Nephron progenitor cell (in vitro differentiated cells): ENCODE data around the gene MMP1.
A peak's percentile ranks its signal among the peaks of the same experiment; 100 is the strongest.

Experiments
- DNase-seq: peaks from one replicate; pipeline ENCODE4 v3.0.0; 2021
- H3K27ac Mint-ChIP-seq: 2 replicates; pipeline ENCODE4 v1.8.0; 2021; ENCODE audit warnings: mild to moderate bottlenecking, moderate library complexity, mixed read lengths
- H3K27me3 Mint-ChIP-seq: 2 replicates; pipeline ENCODE4 v1.8.0; 2021; ENCODE audit warnings: mild to moderate bottlenecking, low read depth, mixed read lengths; ENCODE audit not compliant: poor library complexity
- H3K36me3 Mint-ChIP-seq: 2 replicates; pipeline ENCODE4 v1.8.0; 2021; ENCODE audit warnings: low read depth, mixed read lengths
- H3K4me1 Mint-ChIP-seq: 2 replicates; pipeline ENCODE4 v1.8.0; 2021; ENCODE audit warnings: mixed read lengths
- H3K4me3 Mint-ChIP-seq: 2 replicates; pipeline ENCODE4 v1.8.0; 2021; ENCODE audit warnings: mild to moderate bottlenecking, moderate library complexity, mixed read lengths
- H3K9me3 Mint-ChIP-seq: 2 replicates; pipeline ENCODE4 v1.8.0; 2021; ENCODE audit warnings: mild to moderate bottlenecking, moderate library complexity, mixed read lengths
- TF ChIP-seq, protein P1 (sequence below): fragments of 200-600 bp; sonication (generic); IDR thresholded peaks from 2 replicates; pipeline ENCODE4 v1.5.0; 2021; ENCODE audit warnings: antibody characterized with exemption

MMP1 gene

DNA sequence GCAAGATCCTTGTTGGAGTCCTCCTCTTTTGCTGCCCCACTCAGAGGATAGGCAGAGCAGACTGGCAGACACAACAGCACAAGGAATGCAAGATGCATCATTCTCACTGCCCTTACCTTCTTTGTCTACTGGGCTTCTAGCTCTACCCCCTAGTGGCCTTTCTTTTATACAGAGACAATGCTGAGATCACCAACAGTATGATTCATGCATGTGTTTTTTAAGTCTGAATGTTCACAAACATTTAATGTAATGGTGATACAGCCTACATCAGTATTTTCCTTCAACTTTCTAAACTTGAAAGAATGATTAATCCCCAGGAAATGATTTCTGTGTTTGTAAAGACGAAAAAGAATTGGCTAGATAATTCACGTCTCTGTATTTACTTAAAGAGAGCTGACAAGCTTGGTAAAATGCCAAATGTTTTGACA lies 17.5 kb downstream of the MMP1 start, which contains the start of gene MMP10:
TSS of gene MMP10 (minus strand) at position 138 of the 428 bp plus-strand sequence. CDS start at position 101, 37 bp downstream.
- TF ChIP-seq, protein P1, sequence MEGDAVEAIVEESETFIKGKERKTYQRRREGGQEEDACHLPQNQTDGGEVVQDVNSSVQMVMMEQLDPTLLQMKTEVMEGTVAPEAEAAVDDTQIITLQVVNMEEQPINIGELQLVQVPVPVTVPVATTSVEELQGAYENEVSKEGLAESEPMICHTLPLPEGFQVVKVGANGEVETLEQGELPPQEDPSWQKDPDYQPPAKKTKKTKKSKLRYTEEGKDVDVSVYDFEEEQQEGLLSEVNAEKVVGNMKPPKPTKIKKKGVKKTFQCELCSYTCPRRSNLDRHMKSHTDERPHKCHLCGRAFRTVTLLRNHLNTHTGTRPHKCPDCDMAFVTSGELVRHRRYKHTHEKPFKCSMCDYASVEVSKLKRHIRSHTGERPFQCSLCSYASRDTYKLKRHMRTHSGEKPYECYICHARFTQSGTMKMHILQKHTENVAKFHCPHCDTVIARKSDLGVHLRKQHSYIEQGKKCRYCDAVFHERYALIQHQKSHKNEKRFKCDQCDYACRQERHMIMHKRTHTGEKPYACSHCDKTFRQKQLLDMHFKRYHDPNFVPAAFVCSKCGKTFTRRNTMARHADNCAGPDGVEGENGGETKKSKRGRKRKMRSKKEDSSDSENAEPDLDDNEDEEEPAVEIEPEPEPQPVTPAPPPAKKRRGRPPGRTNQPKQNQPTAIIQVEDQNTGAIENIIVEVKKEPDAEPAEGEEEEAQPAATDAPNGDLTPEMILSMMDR, result peak; percentile 25
- Mint-ChIP-seq H3K36me3 (no peaks in the 10 kb centered on the region), H3K4me3 (no peak within 1 kb of the TSS), H3K9me3 (no peaks in the 10 kb centered on the region), H3K27ac (no peak within 1 kb of the TSS), H3K4me1 (no peaks in the 10 kb centered on the region), H3K27me3 (peaks cover 9% of the 10 kb centered on the region)
- no peak for DNase-seq

DNA sequence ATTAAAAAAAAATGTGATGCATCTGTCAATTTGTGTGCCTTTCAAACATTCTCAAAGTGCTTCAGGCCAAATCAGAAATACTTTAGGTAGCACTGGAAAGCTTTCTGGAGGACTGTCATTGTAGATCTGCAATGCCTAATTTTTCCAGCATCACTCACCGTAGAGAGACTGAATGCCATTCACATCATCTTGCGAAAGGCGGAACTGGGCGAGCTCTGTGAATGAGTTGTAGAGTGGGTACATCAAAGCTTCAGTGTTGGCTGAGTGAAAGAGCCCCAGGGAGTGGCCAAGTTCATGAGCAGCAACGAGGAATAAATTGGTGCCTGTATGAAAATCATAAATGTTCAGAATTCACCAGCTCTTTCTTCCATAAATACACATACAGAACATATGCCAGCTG lies 21.5 kb downstream of the MMP1 start:
- H3K27me3 Mint-ChIP-seq, result peaks cover 7% of the 10 kb centered on the region
- H3K36me3 Mint-ChIP-seq, result no peaks in the 10 kb centered on the region
- no peaks in the 10 kb centered on the region for H3K9me3 Mint-ChIP-seq
- TF ChIP-seq, protein P1, result no peak
- no peak overlapping the region for H3K27ac Mint-ChIP-seq
- H3K4me1 Mint-ChIP-seq, result no peaks in the 10 kb centered on the region
- no peak overlapping the region for H3K4me3 Mint-ChIP-seq
- no peak for DNase-seq

DNA sequence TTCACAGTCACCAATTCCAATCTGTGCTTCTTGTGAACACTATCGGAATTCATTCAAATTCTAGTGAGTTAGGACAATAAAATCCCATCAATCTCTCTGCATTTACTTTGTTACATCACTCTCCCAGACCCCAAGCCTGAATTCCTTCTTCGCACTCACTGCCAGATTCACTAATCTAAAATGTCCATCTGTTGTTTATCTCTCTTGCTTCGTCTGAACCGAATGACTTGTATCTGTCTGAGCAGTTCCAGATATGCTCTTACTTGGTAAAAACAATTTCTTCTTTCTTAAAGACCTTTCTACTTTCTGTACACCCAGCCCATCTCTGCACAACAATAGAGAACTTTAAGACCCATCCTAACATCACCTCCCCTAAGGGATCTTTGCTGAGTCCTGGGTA lies 24.6 kb downstream of the MMP1 start:
- no peak for DNase-seq
- TF ChIP-seq, protein P1, result no peak
- Mint-ChIP-seq H3K4me1 (no peaks in the 10 kb centered on the region), H3K27ac (no peak overlapping the region), H3K9me3 (no peaks in the 10 kb centered on the region), H3K4me3 (no peak overlapping the region), H3K27me3 (peaks cover 4% of the 10 kb centered on the region), H3K36me3 (no peaks in the 10 kb centered on the region)

DNA sequence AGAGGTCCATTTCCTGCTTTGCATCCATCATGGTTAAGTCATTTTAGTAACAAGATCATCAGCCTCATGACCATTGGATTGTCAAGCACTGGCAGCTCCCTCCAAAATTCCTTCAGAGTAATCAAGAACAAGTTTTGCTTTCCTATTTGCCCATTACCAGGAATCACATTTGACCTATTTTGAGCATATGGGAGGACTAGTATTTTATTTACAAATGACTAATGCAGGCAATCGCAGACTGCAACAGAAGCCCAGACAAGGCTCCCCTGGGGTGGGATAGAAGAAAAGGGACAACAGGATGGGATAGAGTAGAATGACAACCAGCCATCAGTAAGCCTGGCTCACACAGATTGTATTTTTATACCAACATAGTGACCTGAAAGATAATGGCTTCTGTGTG lies 26.6 kb downstream of the MMP1 start:
- TF ChIP-seq, protein P1, result no peak
- no peak overlapping the region for H3K27ac Mint-ChIP-seq
- H3K4me1 Mint-ChIP-seq, result no peaks in the 10 kb centered on the region
- no peaks in the 10 kb centered on the region for H3K36me3 Mint-ChIP-seq
- peaks cover 4% of the 10 kb centered on the region for H3K27me3 Mint-ChIP-seq
- no peak overlapping the region for H3K4me3 Mint-ChIP-seq
- DNase-seq, result no peak
- no peaks in the 10 kb centered on the region for H3K9me3 Mint-ChIP-seq

GRCh38 chr11:102770191-102770590 lies 27.8 kb downstream of the MMP1 start:
- no peaks in the 10 kb centered on the region for H3K36me3 Mint-ChIP-seq
- H3K27me3 Mint-ChIP-seq, result peaks cover 4% of the 10 kb centered on the region
- no peak overlapping the region for H3K27ac Mint-ChIP-seq
- no peak for DNase-seq
- no peaks in the 10 kb centered on the region for H3K9me3 Mint-ChIP-seq
- H3K4me3 Mint-ChIP-seq, result no peak overlapping the region
- H3K4me1 Mint-ChIP-seq, result no peaks in the 10 kb centered on the region
- TF ChIP-seq, protein P1, result no peak

GRCh38 chr11:102767800-102768199 lies 30.2 kb downstream of the MMP1 start:
- Mint-ChIP-seq H3K9me3 (no peaks in the 10 kb centered on the region), H3K27ac (no peak overlapping the region), H3K4me3 (no peak overlapping the region), H3K4me1 (no peaks in the 10 kb centered on the region), H3K36me3 (no peaks in the 10 kb centered on the region), H3K27me3 (peaks cover 9% of the 10 kb centered on the region)
- DNase-seq, result no peak
- TF ChIP-seq, protein P1, result no peak
